SU-DHL-6 (cell line): ENCODE data around the gene GTF2F2.

ENCODE experiments used
- CTCF ChIP-seq: fragments of 200-600 bp; sonication (generic); IDR thresholded peaks from one replicate; pipeline ENCODE4 v1.5.1; 2017; ENCODE audit warnings: antibody characterized with exemption, mild to moderate bottlenecking, low read length, moderate library complexity; ENCODE audit not compliant: insufficient read depth, poor library complexity, severe bottlenecking
- EZH2phosphoT487 ChIP-seq: fragments of 200-600 bp; sonication (generic), shearing (Covaris generic); conservative IDR thresholded peaks from 2 replicates; pipeline ENCODE4 v1.6.1; 2018; ENCODE audit warnings: mild to moderate bottlenecking, antibody characterized with exemption, low read length, moderate library complexity, mixed read lengths

- TF ChIP-seq EZH2phosphoT487 = no peak
- TF ChIP-seq CTCF = no peak
These were observed 112.3 kb downstream of the GTF2F2 start for GRCh38 chr13:45232591-45232990.
